NB4 (cell line): ENCODE data around the gene PIP5K1C.

ENCODE experiments used
- POLR2A ChIP-seq: IDR thresholded peaks from 2 replicates; pipeline ENCODE4 v1.6.1; 2011; ENCODE audit warnings: mild to moderate bottlenecking; ENCODE audit not compliant: insufficient read length; ENCODE audit errors: extremely low read depth
- TF ChIP-seq, protein P1 (sequence below): IDR thresholded peaks from one replicate; pipeline ENCODE4 v1.5.1; 2012; ENCODE audit warnings: low read depth, low read length

DNA sequence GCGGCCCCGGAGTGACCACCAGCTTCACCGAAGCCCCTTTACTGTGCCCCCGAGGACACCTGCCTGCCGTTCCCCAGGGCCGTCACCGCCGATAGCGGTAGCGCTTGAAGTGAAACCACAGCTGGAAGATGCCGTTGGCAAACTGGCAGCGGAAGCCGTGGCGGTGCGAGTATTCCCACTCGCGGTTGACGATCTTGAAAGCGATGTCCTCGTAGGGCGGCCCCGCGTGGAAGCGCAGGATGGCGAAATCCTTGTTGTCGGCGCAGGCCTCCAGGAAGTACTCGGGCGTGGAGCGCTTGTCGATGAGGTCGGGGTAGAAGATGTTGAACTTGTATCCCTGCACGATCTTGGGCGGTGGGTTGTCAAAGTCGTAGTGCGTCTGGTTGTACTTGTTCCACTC lies 88.4 kb downstream of the PIP5K1C start:
- TF ChIP-seq, protein P1, sequence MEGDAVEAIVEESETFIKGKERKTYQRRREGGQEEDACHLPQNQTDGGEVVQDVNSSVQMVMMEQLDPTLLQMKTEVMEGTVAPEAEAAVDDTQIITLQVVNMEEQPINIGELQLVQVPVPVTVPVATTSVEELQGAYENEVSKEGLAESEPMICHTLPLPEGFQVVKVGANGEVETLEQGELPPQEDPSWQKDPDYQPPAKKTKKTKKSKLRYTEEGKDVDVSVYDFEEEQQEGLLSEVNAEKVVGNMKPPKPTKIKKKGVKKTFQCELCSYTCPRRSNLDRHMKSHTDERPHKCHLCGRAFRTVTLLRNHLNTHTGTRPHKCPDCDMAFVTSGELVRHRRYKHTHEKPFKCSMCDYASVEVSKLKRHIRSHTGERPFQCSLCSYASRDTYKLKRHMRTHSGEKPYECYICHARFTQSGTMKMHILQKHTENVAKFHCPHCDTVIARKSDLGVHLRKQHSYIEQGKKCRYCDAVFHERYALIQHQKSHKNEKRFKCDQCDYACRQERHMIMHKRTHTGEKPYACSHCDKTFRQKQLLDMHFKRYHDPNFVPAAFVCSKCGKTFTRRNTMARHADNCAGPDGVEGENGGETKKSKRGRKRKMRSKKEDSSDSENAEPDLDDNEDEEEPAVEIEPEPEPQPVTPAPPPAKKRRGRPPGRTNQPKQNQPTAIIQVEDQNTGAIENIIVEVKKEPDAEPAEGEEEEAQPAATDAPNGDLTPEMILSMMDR = no peak
- no peak for TF ChIP-seq POLR2A
